Nucleus accumbens (tissue), 56 donors: ENCODE results near the gene CDC27.
A peak's percentile ranks its signal among the peaks of the same experiment; 100 is the strongest.
"Not testable (repeated sequence)": the region's sequence is repeated elsewhere in the genome, so short reads cannot be mapped to it uniquely, and the experiment has no call there.

Source experiments
- DNase-seq, 56 donors: peaks; one replicate each; lab custom pipeline; 2025; lab: John Stamatoyannopoulos, UW

CDC27 gene

DNA sequence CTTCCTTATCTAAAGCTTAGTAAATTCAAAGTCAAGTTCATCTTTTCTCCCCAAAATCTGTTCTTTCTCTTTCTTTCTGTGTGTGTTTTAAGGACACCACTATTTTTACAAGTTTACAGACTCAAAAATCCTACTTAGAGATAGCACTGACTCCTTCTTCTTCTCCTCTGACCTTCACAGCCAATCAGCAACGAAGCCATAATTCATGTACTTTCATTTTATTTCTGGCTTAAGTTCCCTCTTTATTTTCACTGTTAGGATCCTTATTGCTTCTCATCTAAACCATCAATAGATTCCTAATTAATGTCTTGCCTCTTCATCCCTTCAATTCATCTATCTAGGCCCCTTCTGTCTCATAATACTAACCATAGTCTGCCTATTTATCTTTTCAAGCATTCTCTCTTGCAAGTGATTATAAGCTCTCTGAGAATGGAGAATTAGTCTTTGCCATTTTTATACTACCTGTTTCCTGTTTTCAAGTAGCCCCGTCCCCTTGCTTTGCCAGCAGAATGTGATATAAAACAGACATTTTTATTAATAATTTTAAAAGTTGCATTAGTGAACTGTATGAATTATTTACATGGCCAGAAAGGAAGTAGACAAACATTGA lies 27.0 kb downstream of the CDC27 start:
- DNase-seq, result no peak

DNA sequence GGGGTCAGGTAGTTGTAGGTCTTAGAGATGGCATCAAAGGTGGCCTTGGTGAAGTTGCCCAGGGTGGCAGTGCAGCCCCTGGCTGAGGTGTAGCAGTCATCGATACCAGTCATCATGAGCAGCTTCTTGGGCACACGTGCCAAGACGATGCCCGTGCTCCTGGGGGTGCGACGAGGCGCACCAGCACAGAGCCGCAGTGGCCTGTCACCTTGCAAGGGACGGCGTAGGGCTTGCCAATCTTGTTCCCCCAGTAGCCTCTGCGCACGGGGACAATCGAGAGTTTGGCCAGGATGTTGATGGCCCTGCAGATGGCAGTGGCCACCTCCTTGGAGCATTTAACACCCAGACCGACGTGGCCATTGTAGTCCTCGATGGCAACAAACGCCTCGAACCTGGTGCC lies 29.8 kb downstream of the CDC27 start:
- DNase-seq, result no peak

DNA sequence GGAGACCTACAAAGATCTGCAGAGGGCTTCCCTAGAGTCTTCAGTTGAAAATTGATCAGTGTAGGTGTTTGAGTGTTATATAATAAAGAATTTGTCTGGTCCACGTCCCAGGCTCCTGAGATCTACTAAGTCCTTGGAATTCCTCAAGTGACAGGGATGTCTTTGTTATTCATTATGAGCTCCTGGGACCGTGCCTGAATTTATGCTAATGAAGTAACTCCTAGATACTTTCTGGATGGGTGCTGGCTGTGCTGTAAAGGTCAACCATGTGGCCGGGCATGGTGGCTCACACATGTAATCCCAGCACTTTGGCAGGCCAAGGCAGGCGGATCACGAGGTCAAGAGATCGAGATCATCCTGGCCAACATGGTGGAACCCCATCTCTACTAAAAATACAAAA lies 43.7 kb downstream of the CDC27 start:
- DNase-seq, result no peak

DNA sequence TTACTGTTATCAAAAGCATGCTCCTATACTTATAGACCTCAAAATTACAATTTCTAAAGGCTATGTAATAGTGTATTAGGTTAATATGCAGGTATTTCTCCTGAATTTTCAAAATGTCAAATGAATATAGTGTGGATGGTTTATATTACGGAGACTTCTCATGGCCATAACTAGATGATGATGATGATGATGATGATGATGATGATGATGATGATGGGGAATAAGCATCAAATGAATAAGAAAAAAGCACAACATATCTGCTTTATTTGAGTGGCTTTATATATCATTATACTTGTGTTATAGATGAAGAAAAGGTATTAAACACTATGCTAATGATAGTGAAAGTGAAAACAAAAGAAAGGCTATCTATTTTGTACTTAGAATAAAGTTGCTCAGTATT lies 53.9 kb downstream of the CDC27 start:
- DNase-seq, result no peak

DNA sequence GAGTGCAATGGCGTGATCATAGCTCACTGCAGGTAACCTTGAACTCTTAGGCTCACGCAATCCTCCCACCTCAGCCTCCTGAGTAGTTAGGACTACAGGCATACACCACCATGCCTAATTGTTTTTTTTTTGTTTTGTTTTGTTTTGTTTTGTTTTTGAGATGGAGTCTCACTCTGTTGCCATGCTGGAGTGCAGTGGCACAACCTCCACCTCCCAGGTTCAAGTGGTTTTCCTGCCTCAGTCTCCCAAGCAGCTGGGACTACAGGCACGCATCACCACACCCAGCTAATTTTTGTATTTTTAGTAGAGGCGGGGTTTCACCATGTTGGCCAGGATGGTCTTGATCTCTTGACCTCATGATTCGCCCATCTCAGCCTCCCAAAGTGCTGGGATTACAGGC lies 54.7 kb downstream of the CDC27 start:
- not testable (repeated sequence) for DNase-seq

DNA sequence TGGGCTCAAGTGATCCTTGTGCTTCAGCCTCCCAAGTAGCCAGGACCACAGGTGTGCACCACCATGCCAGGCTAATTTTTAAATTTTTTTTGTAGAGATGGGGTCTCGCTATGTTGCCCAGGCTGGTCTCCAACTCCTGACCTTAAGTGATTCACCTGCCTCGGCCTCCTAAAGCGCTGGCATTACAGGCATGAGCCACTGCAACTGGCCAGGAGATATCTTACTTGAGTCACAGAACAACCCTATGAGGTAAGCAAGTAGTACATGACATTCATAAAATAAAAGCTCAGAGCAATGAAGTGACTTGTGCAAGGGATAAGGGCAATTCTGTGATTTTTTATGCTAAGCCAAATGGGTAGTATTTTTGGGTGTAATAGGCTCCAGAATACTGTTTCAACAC lies 57.3 kb downstream of the CDC27 start:
- DNase-seq, result no peak

DNA sequence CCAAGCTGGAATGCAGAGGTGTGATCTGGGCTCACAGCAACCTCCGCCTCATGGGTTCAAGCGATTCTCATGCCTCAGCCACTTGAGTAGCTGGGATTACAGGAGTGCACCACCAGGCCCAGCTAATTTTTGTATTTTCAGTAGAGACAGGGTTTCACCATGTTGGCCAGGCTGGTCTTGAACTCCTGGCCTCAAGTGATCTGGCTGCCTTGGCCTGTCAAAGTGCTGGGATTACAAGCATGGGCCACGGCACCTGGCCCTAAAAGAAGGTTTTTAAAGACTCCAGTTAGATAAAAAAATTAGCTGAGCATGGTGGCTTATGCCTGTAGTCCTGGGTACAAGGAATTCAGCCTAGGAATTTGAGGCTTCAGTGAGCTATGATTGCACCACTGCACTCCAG lies 62.3 kb downstream of the CDC27 start:
- DNase-seq, result not testable (repeated sequence)

DNA sequence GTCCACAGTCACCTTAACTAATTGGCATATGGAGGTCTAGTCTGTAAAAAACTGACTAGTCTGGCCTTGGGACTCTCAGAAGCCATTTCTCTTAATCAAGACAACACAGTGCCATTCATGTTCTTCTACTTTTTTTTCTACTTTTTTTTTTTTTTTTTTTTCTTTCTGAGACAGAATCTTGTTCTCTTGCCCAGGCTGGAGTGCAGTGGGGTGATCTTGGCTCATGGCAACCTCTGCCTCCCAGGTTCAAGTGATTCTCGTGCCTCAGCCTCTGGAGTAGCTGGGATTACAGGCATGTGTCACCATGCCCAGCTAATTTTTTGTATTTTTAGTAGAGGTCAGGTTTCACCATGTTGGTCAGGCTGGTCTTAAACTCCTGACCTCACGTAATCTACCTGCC lies 65.8 kb downstream of the CDC27 start:
- DNase-seq, result not testable (repeated sequence)

DNA sequence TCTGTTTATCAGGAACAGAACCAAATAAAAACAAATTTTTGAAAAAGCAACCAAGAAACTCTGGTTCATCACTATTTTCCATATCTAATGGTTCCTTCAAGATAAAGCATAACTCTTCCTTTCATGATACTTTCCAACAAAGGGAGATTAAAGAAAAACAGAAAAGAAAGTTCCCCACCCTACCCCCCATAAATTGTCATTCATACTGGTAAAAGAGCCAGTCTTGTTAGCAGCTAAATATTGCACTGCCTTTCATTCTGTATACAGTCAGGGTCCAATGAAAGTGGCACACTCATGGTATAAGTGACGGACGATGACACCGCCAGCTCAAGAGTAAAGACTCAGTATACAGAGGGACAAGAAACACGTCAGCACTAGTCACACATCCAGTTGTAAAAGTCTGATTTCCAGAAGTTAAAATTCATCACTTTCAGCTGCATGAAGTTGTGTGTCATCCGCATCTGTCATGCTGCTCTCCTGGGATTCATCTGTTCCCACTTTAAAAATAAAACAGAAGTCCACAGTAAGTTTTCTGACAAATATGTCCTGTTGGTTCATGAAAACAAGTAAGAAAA lies 68.5 kb downstream of the CDC27 start:
- peak in 1 of 56 donors; percentile 10 for DNase-seq

DNA sequence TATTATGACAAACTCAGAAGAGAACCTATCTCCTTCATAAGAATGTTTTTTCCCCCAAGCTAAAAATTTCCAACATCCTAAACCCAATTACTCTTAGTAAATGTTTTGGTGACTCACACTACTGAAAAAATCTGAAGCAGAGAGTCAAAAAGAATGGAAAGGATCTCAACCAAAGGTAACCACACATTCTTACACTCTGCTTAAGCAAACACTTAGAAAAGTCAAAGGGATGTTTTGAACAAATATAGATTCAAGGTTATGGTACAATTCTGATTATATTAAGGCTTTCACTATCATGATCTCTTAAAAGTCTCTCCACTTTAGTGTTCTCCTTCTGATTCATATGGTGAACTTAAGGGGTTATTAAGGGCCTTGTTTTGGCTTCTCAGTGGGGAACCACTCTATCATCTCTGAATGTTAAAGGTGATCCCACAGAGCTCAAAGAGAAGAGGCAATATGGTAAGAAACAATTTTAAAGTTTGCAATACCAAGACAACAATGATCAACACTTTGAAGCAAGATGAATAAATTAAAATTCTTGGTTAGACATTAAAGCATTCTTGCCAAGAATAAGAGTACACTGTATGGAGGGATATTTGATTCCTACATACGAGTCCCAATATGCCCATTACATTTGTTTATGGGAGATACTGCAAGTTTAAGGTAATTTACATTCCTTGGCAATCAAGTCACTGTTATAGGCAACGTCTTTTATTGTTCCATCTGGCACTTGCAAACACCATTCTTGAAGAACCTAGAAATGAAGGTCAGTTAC lies 69.2 kb downstream of the CDC27 start:
- no peak for DNase-seq

DNA sequence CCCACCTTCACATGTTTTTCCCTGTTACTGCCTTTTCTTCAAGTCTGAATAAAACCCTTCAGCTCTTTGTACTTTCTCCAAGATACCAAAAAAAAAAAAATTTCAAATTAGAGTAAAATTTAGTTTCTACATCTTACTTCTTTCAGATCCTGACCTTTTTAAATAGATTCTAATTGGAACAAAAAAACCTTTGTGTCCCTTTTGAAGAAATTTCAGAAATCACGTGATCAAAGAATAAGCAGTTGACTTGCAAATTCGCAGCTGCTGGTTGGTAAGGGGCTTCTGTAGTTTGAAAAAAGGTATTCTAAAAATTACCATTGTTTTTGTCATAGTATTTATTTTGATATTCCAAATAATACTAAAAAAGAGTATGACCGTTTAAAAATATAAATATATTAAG lies 71.7 kb downstream of the CDC27 start:
- DNase-seq, result no peak

DNA sequence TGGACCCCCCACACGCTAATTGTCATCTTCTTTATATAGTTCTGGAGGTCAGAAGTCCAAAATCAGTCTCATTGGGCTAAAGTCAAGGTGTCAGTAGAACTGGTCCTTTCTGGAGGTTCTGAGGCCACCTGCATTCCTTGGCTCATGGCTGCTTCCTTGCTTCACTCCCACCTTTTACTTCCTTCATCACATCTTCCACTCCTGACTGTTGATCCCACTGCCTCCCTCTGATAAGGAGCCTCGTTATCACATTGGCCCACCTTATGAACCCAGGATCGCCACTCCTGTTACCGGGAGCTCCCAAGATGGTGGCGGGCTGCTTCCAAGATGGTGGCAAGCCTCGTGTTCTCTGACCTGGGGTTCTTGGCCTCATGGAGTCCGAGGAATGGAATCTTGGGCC lies 83.0 kb downstream of the CDC27 start:
- no peak for DNase-seq

DNA sequence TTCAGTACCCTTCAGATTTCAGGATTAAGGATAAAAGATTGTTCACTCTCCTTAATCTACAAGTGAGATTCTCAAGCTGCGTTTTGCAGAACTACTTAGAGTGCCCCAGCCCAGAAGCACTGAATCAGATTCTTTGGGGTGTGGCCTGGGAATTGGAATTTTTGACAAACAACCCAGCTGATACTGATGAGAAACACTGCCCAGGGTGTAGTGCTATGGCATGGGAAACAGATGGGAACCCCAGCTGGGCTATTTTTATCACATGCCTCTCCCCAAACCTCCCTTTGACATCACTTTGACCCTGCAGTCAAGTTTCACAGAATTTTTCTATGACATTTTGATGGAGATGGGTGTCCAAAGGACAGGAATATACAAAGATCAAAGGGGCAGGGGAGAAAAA lies 83.8 kb downstream of the CDC27 start:
- DNase-seq, result not testable (repeated sequence)

DNA sequence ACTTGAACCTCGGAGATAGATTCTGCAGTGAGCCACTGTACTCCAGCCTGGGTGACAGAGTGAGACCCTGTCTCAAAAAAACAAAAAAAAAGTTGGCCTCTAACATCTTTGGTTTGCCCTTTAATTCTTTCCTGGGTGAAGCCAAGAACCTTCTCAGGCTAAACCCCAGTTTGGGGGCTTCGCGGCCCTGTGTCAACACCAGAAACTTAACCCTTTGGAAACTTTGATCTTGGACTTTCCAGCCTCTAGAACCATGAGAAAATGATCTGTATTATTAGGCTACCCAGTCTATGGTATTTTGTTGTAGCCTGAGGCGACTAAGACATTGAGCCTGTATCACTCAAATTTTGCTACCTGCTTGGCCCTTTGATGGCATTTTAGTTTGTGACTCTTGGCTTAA lies 86.2 kb downstream of the CDC27 start:
- DNase-seq, result no peak

DNA sequence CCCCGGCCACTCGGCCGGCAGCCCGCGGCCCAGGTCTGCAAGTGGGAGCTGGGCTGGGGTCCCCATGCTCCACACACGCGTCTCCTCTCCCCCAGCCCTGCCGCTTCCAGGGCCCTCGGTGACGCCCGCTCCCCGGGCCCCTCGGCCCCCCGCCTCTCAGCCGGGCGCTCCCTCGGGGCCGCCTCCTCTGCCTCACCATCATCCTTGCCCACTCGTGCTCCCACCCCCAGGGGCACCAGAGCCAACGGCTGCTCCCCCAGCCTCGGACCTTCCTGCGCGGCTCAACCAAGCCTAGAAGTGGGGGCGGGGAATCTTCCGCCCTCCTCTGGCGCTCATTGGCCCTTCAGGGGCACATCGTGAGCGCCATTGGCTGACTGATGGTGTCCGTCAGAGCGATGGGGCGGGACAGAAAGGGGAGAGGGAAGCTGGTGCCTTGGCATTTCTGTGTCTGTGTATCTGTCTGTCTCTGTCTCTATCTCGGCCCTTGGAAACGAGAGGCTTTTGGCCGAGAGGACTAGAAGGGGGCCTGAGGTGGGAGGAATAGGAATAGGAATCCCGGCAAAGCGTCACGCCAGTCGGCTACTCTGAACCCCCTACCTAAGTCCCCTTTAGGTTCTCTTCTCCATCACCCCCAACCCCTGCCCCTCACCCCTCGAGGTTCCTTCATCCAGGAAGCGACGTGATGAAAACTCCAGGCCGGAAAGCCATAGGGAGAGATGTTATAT lies 88.9 kb downstream of the CDC27 start:
- DNase-seq, result peak; percentile 46 to 95 (median 86)

DNA sequence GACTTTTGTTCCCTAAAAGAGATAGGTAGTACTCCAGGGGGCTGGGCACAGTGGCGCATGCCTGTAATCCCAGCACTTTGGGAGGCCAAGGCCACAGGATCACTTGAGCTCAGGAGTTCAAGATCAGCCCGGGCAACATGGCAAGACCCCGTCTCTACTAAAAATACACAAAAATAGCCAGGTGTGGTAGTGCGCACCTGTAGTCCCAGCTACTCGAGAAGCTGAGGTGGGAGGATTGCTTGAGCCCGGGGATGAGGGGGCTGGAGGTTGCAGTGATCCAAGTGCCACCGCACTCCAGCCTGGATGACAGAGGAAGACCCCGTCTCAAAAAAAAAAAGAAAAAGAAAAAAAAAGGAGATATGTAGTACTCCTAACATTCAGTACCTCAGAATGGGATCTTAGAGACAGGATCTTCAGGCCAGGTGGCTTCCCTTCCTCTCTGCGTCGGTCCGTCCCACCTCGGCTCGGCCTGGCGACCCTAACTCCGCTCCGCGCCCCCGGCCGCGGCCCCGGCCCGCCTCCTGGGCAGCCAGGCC lies 89.6 kb downstream of the CDC27 start:
- DNase-seq, result peak in 1 of 56 donors; percentile 23

DNA sequence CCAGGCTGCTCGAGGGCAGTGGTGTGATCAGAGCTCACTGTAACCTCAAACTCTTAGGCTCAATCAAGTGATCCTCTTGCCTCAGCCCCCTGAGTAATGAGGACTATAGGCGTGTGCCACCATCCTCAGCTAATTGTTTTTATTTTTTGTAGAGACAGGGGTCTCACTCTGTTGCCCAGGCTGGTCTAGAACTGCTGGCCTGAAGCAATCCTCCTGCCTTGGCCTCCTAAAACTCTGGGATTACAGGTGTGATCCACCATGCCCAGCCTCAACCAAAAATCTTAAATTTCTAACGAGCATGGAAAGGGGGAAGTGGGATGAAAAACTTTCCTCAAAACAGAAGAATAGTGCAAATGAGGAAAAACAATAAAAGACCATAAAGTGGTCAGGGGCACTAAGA lies 92.8 kb downstream of the CDC27 start:
- no peak for DNase-seq

DNA sequence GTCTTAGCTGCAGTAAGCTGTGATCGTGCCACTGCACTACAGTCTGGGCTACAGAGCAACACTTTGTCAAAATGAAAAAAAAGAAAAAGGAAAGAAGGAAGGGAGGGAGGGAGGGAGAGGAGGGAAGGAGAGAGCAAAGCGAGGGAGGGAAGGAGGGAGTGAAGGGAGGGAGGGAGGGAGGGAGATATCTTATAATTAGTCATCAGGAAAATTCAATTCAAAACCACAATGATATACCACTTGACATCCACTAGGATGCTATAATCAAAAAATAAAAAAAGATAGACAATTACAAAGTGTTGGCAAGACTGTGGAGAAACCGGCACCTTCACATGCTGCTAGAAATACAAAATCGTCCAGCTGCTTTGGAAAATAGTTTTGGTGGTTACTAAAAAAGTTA lies 93.8 kb downstream of the CDC27 start:
- no peak for DNase-seq

DNA sequence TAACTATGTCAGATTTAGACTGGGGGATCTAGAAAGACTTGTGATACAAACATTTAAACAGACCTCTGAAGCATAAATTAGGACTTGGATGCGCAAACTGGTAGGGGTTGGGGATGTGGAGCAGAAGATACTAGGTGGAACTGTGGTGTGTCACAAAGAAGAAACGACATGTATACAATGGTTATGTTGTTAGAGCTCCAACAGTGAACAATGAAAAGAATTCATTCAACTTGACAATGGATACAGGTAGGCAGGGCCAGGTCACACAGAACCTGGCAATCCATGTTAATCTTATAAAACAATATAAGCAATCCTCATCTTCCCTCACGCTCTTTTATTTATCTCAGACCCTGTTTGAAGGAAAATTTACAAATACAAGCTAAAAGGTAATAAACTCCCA lies 102.0 kb downstream of the CDC27 start:
- no peak for DNase-seq

DNA sequence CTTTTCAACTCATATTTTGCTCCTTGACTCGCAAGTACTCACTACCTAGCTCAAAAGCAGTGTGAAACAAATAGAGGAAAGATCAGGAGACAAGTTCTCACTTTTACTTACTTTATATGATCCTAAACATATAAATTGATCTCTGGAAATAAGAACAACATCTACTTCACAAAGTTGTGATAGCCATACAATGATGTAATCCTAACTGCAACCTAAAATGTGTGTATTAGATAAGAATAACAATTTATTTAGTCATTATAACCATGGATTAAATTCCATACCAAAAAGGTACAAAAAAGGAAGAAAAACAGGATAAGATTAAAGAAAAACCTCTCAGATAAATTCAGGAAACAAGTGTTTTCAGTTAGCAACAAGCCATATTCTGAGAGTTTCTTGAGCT lies 103.4 kb downstream of the CDC27 start:
- no peak for DNase-seq

DNA sequence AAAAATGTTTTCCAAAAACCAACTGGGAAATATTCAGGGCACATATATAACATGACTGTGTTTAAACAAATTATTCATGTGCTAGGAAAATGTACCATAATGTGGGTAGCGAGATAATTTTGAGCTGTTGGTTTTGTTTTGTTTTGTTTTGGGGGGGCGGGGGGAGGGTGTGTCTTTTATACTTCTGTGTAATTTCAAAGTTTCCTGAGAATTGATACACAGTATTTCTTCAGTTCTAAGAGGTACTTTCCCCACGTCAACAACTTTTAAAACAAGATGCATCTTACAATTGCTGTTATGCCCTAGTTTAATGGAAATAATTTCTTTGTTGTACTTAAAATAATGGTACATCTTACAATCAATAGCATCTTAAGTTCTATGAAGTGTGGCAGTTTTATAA lies 110.3 kb downstream of the CDC27 start:
- no peak for DNase-seq
